ENCODE measurements around the gene SCGB1D1.

The SCGB1D1 gene

DNA sequence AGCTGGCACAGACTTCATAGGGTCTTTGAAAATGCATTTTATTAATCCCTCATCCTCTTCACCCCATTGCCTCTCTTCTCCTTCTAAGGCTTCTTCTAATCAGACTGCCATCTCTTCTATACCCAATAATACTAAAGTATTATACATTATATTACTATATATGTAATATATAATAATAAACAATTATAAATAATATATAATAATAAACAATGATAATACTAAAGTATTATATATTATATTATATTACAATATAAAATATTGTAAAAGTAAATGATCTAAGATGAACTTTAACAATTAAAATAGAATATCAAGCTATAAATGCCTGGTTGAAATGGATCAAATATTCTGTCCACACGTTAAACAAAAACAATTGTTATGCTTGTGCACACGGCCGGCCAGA, 31.5 kb downstream of the SCGB1D1 start:
- no peak for DNase-seq (ENCODE audit: low read depth in 2 of 3, low spot score in 1 of 3)

DNA sequence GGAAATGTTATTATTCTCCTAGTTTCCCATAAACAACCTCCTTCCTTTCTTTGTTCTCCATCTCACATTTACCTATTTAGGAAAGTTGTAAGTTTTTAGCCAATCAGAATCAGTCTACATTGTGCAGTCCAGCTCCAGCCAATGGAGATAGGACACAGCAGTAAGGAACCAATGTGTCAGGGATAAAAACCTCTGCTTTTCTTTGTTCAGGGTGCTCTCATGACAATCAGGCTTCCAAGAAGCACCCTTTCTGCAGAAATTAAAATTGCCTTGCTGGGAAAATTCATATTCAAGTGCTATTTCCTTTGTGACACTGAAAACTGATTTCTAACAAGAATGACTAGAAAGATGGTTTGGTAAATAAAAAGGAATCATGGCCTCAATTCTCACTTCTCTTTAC, 33.1 kb downstream of the SCGB1D1 start:
- DNase-seq (ENCODE audit: low read depth in 2 of 3, low spot score in 1 of 3) = no peak

DNA sequence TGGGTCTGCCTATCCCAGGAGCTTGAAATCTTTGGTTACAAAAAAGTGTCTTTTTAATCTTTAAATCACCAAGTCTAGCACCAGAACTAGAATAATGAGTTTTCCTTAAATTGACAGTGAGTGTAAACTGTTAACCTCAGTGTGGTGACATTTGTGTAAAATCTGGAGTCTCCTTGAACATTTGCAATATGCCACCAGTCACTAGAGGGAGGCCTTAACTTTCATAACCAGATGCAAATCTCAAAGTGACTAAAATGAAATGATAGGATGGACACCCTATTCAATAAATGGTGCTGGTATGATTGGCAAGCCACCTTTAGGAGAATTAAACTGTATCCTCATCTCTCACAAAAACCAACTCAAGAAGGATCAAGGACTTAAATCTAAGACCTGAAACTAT, 43.7 kb downstream of the SCGB1D1 start:
- no peak for DNase-seq (ENCODE audit: low read depth in 2 of 3, low spot score in 1 of 3)

DNA sequence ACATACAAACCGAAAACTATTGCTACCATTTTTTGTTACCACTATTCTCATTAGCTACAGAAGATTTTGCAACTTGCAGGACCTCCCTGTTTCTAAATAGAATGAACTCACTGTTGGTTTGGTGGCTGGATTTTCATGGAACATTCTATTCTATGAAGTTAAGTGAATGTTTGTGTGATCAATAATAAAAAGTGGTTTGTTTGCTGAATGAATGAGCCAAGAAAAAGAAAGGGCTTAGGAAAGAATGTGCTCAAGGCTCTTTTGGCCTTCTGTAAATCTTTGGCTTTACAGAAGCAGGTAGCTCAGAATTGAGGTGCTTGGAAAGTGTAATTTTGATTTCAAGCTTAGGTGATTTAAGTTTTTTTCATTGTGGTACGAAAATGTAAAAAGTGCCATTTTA, 46.2 kb downstream of the SCGB1D1 start:
- DNase-seq (ENCODE audit: low read depth in 2 of 3, low spot score in 1 of 3) = no peak

DNA sequence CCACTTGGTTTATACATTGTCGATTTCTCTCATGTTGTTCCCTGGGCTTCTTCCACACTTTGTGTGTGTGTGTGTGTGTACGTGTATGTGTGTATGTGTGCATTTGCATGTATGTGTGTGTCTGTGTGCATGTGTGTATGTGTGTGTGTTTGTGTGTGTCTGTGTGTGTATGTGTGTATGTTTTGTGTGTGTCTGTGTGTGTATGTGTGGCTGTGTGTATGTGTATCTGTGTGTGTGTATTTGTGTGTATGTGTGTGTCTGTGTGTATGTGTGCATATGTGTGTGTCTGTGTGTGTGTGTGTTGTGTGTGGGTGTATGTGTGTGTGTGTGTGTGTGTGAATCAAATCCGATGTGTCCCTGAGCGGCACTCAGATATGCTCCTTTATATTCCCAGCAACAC, 47.5 kb downstream of the SCGB1D1 start:
- no peak for DNase-seq (ENCODE audit: low read depth in 2 of 3, low spot score in 1 of 3)

DNA sequence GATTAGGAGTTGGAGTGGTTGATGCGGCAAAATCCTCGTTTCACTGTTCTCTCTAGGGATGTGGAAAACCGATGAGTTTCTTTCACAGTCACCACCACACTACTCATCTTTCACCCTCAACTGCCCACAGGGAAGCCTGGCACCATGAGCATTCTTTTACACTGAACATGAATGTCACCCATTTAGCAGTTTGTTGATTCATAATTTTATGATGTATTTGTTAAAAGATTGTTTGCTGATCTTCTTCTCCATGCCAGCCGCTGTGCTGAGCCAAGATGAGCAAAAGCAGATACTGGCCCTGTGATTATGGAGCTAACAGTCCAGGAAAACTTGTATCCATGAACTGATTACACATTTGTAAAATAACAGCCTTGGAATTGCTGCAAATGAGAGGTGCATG, 48.1 kb downstream of the SCGB1D1 start:
- DNase-seq (ENCODE audit: low read depth in 2 of 3, low spot score in 1 of 3) = no peak

DNA sequence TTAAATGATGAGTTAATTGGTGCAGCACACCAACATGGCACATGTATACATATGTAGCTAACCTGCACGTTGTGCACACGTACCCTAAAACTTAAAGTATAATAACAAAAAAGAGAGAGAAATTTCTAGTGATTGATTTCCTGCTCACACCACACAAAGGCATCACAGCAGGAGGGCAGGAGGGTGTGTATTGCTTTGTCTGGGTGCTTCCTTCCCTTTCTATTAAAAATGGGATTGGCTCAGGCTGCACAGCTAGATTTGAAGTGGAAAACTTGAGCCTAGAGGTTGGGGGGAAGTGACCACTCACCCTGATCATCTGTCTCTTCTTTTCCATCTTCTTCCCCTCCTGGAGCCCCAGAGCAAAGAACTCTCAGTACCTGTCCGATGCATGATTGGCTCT, 51.1 kb downstream of the SCGB1D1 start:
- DNase-seq (ENCODE audit: low read depth in 2 of 3, low spot score in 1 of 3) = no peak

DNA sequence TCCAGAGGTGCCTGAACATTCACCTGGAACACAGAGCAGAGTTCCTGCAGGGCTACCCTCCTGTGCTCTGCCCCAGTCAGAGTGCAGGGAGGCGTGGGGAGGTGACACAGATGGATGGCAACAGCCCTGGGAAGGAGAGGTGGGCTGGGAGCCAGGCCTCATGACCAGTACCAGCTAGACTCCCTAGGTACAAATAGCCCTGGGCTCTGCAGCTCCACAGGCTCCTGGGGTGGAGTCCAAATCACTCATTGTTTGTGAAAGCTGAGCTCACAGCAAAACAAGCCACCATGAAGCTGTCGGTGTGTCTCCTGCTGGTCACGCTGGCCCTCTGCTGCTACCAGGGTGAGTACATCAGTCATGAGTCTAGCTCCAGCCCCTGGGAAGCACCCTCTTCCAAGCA, 52.0 kb downstream of the SCGB1D1 start, which contains the start of gene SCGB1D2:
Gene SCGB1D2, plus strand, starts transcription at position 219 of the 400 bp plus-strand sequence. Its CDS starts 69 bp downstream, at position 288.
- DNase-seq (ENCODE audit: low read depth in 2 of 3, low spot score in 1 of 3) = no peak
